Hematopoietic multipotent progenitor cell treated with erythropoietin and hydrocortisone succinate and interleukin-3 and kit ligand, for 6 days (in vitro differentiated cells): ENCODE results near the gene ZSCAN32.
A peak's percentile ranks its signal among the peaks of the same experiment; 100 is the strongest.

Experiments
- DNase-seq: peaks from one replicate; pipeline ENCODE4 v3.0.0-alpha.2; 2015

Gene ZSCAN32

GRCh38 chr16:3355589-3355988 lies 45.2 kb downstream of the ZSCAN32 start, which contains the start of gene OR2C1:
Gene OR2C1 (plus strand): TSS chr16:3355889. CDS start chr16:3355941, 52 bp downstream.
- no peak for DNase-seq

GRCh38 chr16:3349175-3349574 lies 51.6 kb downstream of the ZSCAN32 start:
- DNase-seq: no peak

- peak; percentile 25 for DNase-seq
Observed at GRCh38 chr16:3348547-3349167, 52.1 kb downstream of the ZSCAN32 start.

GRCh38 chr16:3347586-3347985 lies 53.2 kb downstream of the ZSCAN32 start:
- DNase-seq: no peak

- DNase-seq: no peak
Observed at GRCh38 chr16:3346041-3346440, 54.8 kb downstream of the ZSCAN32 start.
